MM.1S (cell line): Measurements from ENCODE around the gene RUBCN.
"Not testable (repeated sequence)": the region's sequence is repeated elsewhere in the genome, so short reads cannot be mapped to it uniquely, and the experiment has no call there.

Experiments
- DNase-seq: peaks from one replicate; pipeline ENCODE4 v3.0.0-alpha.2; 2015
- H2AFZ ChIP-seq: fragments of 300-600 bp; sonication (generic); 2 replicates; pipeline ENCODE4 v1.6.0; 2016; ENCODE audit warnings: antibody characterized with exemption, low read length
- H3F3A ChIP-seq: fragments of 300-600 bp; sonication (generic); 2 replicates; pipeline ENCODE4 v1.6.1; 2016; ENCODE audit warnings: mild to moderate bottlenecking, antibody characterized with exemption, low read length, moderate library complexity, mixed read lengths; ENCODE audit not compliant: insufficient read depth
- H3K27ac ChIP-seq: fragments of 300-600 bp; sonication (generic); 2 replicates; pipeline ENCODE4 v1.5.1; 2016; ENCODE audit warnings: mild to moderate bottlenecking, low read length
- H3K27me3 ChIP-seq: fragments of 300-600 bp; sonication (generic); replicated peaks from 2 replicates; pipeline ENCODE4 v1.6.0; 2016; ENCODE audit warnings: low read length; ENCODE audit not compliant: insufficient read depth
- H3K36me3 ChIP-seq: fragments of 300-600 bp; sonication (generic); replicated peaks from 2 replicates; pipeline ENCODE4 v1.6.1; 2016; ENCODE audit warnings: mild to moderate bottlenecking, low read length, mixed read lengths; ENCODE audit not compliant: insufficient read depth
- H3K4me1 ChIP-seq: fragments of 300-600 bp; sonication (generic); 2 replicates; pipeline ENCODE4 v1.6.1; 2016; ENCODE audit warnings: low read length, mixed read lengths
- H3K4me2 ChIP-seq: fragments of 300-600 bp; sonication (generic); 2 replicates; pipeline ENCODE4 v1.6.0; 2016; ENCODE audit warnings: low read depth, low read length
- H3K4me3 ChIP-seq: fragments of 300-600 bp; sonication (generic); 2 replicates; pipeline ENCODE4 v1.5.1; 2016; ENCODE audit warnings: low read length, mixed read lengths
- H3K79me2 ChIP-seq: fragments of 300-600 bp; sonication (generic); 2 replicates; pipeline ENCODE4 v1.6.1; 2016; ENCODE audit warnings: mixed run types, low read length, mixed read lengths
- H3K9ac ChIP-seq: fragments of 300-600 bp; sonication (generic); 2 replicates; pipeline ENCODE4 v1.6.1; 2016; ENCODE audit warnings: low read length, mixed read lengths
- H3K9me2 ChIP-seq: fragments of 300-600 bp; sonication (generic); replicated peaks from 2 replicates; pipeline ENCODE4 v1.6.1; 2016; ENCODE audit warnings: mild to moderate bottlenecking, low read length, mixed read lengths; ENCODE audit not compliant: insufficient read depth
- H3K9me3 ChIP-seq: fragments of 300-600 bp; sonication (generic); replicated peaks from 2 replicates; pipeline ENCODE4 v1.6.1; 2016; ENCODE audit warnings: mild to moderate bottlenecking, low read length, mixed read lengths; ENCODE audit not compliant: insufficient read depth
- H4K20me1 ChIP-seq: fragments of 300-600 bp; sonication (generic); 2 replicates; pipeline ENCODE4 v1.6.1; 2016; ENCODE audit warnings: mild to moderate bottlenecking, low read length, moderate library complexity, mixed read lengths; ENCODE audit not compliant: insufficient read depth
- CTCF ChIP-seq: fragments of 300-600 bp; sonication (generic); IDR thresholded peaks from 2 replicates; pipeline ENCODE4 v1.5.1; 2016; ENCODE audit warnings: antibody characterized with exemption, low read length, mixed read lengths
- EZH2 ChIP-seq: fragments of 300-600 bp; sonication (generic); optimal IDR thresholded peaks from 2 replicates; pipeline ENCODE3; 2017; ENCODE audit warnings: low read depth, mild to moderate bottlenecking, antibody characterized with exemption, low read length, mixed read lengths
- EZH2phosphoT487 ChIP-seq: fragments of 300-600 bp; sonication (generic); IDR thresholded peaks from 2 replicates; pipeline ENCODE4 v1.6.1; 2018; ENCODE audit warnings: antibody characterized with exemption, low read length

RUBCN gene

GRCh38 chr3:197733042-197733441, 3.7 kb downstream of the RUBCN start:
- Histone ChIP-seq H3K4me3 (no peak overlapping the region), H3K9ac (no peak overlapping the region), H3K9me3 (no peaks in the 10 kb centered on the region), H3K27me3 (no peaks in the 10 kb centered on the region), H3F3A (peaks cover 37% of the 10 kb centered on the region), H3K4me1 (peaks cover 48% of the 10 kb centered on the region), H3K4me2 (no peak overlapping the region), H3K27ac (no peak overlapping the region), H3K36me3 (peaks cover 3% of the 10 kb centered on the region; the same call in 1 of the 2 replicates), H3K9me2 (no peaks in the 10 kb centered on the region), H2AFZ (no peak overlapping the region), H3K79me2 (peaks cover 67% of the 10 kb centered on the region), H4K20me1 (peaks cover 3% of the 10 kb centered on the region; the same call in 1 of the 2 replicates)
- TF ChIP-seq EZH2 (no peak), EZH2phosphoT487 (no peak), CTCF (no peak)
- no peak for DNase-seq

- not testable (repeated sequence) for DNase-seq, H3K9me2 ChIP-seq, H3K36me3 ChIP-seq, H4K20me1 ChIP-seq, H3K4me3 ChIP-seq, H3K9ac ChIP-seq, H2AFZ ChIP-seq, H3K4me2 ChIP-seq, H3K27me3 ChIP-seq, H3K27ac ChIP-seq, H3K9me3 ChIP-seq
- H3F3A ChIP-seq, result peaks cover 28% of the 10 kb centered on the region
- H3K79me2 ChIP-seq, result peaks cover 81% of the 10 kb centered on the region
- peaks cover 41% of the 10 kb centered on the region for H3K4me1 ChIP-seq
Measured at GRCh38 chr3:197731483-197731882, 5.2 kb downstream of the RUBCN start.

GRCh38 chr3:197730770-197731169, 5.9 kb downstream of the RUBCN start:
- H3K4me2 ChIP-seq, H3K9me3 ChIP-seq, H4K20me1 ChIP-seq, DNase-seq, H3K9ac ChIP-seq, H2AFZ ChIP-seq, H3K4me3 ChIP-seq, H3K36me3 ChIP-seq, H3K27me3 ChIP-seq, H3K9me2 ChIP-seq: not testable (repeated sequence)
- H3K79me2 ChIP-seq, result peaks cover 77% of the 10 kb centered on the region
- peaks cover 42% of the 10 kb centered on the region for H3K4me1 ChIP-seq
- H3K27ac ChIP-seq, result peak overlapping the region; percentile 69; the same call in 1 of the 2 replicates
- H3F3A ChIP-seq, result peaks cover 21% of the 10 kb centered on the region

DNA sequence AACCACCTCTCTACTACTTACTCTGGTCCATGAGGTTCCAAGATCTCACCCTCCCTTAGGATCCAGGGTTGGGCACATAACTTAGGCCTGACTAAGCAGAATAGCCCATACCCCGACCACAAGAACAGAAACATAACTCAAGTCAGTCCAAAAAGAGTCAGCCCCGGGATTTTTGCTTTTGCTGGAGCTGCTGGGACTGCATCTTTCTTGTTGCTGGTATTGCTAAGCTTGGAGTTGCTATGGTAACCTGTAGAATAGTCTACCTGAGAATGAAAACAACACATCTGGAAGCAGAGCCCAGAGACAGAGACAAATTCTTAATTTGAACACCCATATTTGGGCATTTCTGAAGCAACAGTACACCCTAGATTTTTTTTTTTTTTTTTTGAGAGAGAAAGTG, 6.5 kb downstream of the RUBCN start:
- peak overlapping the region; percentile 69 for H3K27ac ChIP-seq

More for the DNA sequence above, 6.5 kb downstream of the RUBCN start:
- Histone ChIP-seq H3K36me3 (peaks cover 3% of the 10 kb centered on the region; the same call in 1 of the 2 replicates), H3K4me1 (peaks cover 41% of the 10 kb centered on the region), H3K9me2 (no peaks in the 10 kb centered on the region), H3K4me3 (no peak overlapping the region), H3F3A (peaks cover 15% of the 10 kb centered on the region), H3K79me2 (peaks cover 77% of the 10 kb centered on the region), H2AFZ (no peak overlapping the region), H4K20me1 (peaks cover 3% of the 10 kb centered on the region; the same call in 1 of the 2 replicates), H3K27me3 (no peaks in the 10 kb centered on the region), H3K9ac (peak overlapping the region; percentile 34; the same call in 1 of the 2 replicates), H3K4me2 (0 out of 2 replicates have a peak overlapping the region, but pooled peaks have one; percentile 8), H3K9me3 (no peaks in the 10 kb centered on the region)
- TF ChIP-seq EZH2phosphoT487, result no peak
- no peak for TF ChIP-seq CTCF
- TF ChIP-seq EZH2, result no peak
- DNase-seq, result peak; percentile 76
